GM19023 (cell line): ENCODE measurements around the gene ADNP2.

Experiments
- ATAC-seq: cut with Tn5 transposase; IDR thresholded peaks from one replicate; pipeline ENCODE4 v1.9.1; 2021; ENCODE audit warnings: mild to moderate bottlenecking, moderate library complexity; ENCODE audit not compliant: unreplicated experiment

ADNP2 gene, protein sequence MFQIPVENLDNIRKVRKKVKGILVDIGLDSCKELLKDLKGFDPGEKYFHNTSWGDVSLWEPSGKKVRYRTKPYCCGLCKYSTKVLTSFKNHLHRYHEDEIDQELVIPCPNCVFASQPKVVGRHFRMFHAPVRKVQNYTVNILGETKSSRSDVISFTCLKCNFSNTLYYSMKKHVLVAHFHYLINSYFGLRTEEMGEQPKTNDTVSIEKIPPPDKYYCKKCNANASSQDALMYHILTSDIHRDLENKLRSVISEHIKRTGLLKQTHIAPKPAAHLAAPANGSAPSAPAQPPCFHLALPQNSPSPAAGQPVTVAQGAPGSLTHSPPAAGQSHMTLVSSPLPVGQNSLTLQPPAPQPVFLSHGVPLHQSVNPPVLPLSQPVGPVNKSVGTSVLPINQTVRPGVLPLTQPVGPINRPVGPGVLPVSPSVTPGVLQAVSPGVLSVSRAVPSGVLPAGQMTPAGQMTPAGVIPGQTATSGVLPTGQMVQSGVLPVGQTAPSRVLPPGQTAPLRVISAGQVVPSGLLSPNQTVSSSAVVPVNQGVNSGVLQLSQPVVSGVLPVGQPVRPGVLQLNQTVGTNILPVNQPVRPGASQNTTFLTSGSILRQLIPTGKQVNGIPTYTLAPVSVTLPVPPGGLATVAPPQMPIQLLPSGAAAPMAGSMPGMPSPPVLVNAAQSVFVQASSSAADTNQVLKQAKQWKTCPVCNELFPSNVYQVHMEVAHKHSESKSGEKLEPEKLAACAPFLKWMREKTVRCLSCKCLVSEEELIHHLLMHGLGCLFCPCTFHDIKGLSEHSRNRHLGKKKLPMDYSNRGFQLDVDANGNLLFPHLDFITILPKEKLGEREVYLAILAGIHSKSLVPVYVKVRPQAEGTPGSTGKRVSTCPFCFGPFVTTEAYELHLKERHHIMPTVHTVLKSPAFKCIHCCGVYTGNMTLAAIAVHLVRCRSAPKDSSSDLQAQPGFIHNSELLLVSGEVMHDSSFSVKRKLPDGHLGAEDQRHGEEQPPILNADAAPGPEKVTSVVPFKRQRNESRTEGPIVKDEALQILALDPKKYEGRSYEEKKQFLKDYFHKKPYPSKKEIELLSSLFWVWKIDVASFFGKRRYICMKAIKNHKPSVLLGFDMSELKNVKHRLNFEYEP

DNA sequence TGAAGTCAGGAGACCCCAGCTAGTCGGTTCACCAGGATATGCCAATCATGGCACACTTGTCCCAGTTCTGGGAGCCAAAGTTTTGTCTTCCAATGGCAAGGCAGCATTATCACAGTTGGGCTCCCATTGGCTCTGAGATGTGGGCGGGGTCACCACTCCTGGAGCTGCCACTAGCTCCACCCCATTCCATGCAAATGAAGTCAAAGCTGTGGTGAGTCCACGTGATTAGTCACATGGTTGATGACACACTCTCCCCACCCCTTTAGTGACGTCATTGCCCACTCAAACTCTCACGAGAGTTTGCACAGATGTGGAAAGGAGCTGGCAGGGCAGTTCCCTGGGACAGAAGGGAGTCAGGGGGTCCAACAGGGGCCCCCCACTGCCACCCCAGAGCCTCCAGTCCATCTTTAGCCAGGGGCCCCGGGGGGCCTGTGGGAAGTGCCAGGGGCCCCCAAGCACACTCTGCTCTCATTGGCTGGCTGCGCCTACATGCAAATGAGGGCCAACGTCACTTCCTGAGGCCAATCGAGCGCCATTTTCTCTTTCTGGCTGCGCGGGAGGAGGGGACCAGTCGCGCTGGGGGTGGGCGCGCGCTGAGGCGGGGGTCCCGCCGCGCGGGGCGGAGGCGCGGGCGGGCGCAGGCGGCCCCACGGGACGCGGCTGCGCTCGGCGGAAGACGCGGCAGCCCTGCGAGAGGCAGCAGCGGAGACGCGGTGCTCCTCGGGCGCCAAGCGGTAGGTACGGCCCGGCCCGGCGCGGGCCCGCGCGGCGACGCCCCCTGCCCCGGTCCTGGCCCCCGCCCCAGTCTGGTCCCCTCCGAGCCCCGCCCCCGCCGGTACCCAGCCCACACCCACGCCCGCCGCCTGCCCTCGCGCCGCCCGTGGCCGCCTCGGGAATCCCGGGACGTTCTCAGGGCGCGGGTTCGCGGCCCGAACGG, at the start of gene ADNP2:
Gene ADNP2, plus strand, starts transcription at position 524 of the 937 bp plus-strand sequence. CDS start 8,281 bp downstream, outside the sequence.
- ATAC-seq = peak; percentile 69

DNA sequence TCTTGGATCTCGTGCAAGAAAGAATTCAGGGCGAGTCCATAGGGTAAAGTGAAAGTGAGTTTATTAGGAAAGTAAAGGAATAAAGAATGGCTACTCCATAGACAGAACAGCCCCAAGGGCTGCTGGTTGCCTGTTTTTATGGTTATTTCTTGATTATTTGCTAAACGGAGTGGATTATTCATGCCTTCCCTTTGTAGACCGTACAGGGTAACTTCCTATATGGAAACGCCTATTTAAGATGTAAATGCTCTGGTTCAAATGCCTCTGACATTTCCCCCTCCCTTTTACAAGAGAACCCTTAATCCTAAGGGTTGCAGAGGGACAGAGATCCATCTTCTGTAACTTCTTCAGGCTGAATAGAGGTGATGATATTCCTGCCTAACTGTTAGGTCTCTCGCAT, 49.1 kb upstream of the ADNP2 start:
- no peak for ATAC-seq

DNA sequence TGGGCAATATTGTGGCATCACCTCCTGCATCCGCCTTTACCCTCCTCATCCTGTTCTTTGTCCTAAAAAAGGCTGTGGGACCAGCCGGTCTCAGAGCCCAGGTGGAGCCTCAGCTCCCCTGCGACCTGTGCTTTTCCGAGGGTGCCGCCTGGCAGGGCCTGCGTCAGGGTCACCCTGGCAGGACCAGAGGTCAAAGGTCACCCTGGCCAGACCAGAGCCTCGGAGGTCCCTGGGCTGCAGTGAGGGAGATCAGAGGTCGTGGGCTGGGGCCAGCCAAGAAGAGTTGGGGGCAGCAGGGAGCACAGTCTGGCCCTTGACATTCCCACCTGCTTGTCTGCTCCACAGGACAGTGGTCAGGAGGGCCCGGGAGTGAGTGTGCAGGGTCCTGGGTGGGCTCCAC, 43.4 kb upstream of the ADNP2 start:
- no peak for ATAC-seq

DNA sequence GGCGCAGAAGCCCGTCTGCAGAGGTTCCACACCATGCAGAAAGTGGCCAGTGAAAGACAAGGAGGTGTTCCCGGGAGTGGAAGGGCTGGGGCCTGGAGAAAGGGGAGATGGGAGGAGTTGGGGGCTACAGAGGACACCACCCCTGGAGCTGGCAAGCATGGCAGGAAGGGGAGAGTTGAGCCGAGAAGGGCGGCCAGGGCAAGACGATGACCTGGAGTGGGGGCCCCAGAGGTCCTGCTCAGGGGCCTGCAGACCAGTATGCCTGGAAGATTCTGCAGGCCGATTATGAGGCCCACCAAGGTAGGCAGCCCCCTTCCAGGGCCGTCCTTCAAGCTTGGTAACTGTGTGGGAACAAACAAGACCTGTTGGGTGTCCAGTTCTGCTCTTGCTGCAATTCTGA, 41.7 kb upstream of the ADNP2 start:
- no peak for ATAC-seq

DNA sequence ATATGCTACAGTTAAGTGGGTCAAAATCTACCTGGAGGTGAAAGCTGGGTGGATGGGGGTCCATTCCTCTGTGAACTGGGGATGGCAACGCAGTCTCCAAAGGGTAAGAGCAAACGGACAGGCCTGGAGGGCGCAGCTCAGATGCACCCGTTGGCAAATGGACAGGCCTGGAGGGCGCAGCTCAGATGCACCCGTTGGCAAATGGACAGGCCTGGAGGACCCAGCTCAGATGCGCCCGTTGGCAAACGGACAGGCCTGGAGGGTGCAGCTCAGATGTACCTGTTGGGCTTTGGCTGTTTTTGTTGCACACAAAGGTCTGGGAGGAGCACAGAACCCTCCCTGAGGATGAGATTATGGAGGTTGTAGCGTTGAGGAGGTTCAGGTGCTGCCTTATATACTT, 41.2 kb upstream of the ADNP2 start:
- no peak for ATAC-seq

DNA sequence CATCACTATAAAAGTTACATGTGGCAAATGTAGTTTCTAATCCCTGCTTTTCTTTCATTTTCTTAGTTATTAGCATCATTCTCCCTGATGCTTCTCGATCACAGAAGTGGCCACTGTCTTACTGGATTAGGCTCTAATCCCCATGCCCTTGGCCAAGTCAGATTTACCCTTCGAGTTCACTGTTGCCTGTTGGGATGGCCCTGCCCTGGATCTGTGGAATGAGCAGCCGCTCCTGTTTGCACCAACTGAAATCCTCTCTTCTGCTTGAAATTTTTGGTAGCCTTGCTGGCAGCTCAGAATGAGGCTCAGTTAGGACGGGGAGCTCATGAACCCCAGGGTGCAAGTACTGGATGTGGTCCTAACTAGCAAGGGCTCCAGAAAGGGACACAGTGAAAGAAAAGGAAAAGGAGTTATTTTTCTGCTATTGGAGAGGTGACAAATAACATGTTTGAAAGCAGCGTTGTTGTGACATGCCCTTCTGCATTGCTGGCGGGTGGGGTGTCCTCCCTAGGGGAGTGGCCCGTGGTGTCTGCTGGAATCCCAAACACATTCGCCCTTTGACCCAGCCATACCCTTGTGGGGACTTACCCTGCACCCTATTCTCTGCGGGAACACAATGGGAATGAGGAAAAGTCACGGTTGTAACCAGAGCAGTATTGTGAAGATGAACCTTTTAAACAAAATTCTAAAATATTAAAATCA, 40.3 kb upstream of the ADNP2 start:
- ATAC-seq = no peak

DNA sequence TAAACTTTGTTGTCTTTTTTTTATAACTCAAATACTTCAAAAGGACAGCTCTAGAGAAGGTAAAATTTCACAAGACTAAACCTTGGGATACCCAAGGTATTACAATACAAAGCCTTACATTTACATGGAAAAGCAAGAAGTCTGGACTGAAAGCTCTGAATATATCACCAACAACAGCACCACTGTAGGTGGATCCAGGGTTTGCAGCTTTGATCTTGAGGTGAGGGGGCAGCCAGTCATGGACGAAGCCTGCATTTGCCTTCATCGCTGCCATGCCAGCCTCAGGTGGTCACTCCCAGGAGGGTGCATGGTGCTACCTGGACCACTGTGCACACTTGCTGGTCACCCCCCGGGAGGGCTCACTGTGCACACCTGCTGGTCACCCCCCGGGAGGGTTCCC, 38.2 kb upstream of the ADNP2 start:
- no peak for ATAC-seq

DNA sequence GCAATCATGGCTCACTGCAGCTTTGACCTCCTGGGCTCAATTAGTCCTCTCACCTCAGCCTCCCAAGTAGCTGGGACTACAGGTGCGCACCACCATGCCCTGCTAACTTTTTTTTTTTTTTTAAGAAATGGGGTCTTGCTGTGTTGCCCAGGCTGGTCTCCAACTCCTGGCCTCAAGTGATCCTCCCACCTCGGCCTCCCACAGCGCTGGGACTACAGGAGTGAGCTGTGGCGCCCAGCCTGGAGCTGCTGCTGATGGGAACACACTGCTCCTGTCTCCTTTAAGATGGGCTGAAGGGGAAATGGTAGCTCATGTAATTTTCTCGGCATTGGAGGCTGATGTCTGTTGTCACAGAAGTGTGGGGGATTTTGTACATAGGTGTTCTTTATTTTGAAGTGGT, 34.9 kb upstream of the ADNP2 start:
- ATAC-seq = no peak

DNA sequence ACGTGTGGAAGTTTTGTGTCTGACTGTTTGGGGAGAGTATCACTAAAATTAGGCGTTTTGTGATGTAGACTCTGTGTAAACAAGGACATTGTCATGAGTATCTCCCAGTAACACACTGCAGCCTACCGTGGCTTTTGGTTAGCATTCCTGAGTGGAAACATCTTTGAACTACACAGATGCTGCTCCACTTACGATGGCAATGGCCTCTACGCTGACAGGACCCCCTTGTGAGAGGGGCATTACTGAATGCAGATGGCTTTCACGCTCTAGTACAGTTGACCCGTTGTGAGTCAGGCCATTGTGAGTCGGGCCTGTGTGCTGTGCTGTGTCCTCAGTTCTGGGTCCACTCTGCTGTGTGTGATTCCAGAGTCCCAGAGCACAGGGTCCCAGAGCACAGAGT, 34.4 kb upstream of the ADNP2 start:
- ATAC-seq = no peak

DNA sequence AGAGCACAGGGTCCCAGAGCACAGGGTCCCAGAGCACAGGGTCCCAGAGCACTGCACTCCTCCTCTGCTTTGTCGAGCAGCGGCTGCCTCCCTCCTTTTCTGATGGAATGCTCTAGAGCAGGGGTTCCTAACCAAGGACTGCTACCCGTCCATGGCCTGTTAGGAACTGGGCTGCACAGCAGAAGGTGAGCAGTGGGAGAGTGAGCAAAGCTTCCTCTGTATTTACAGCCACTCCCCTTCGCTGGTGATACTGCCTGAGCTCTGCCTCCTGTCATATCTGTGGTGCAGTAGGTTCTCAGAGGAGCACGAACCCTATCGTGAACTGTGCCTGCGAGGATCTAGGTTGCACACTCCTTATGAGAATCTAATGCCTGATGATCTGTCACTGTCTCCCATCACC, 33.1 kb upstream of the ADNP2 start:
- ATAC-seq = no peak

DNA sequence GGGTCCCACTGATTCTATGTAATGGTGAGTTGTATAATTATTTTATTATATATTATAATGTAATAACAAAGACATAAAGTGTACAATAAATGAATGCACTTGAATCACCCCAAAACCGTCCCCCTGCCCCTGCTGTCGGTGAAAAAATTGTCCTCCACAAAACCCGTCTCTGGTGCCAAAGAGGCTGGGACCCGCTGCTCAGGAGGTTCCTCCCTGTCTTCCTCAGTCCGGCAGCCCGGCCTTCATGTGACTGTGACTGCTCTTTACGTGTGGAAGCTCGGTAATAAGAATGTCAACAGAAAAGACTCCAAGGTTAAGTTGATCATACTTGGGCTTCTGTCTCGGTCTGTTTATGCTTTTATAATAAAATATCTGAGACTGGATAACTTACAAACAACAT, 32.7 kb upstream of the ADNP2 start:
- no peak for ATAC-seq

DNA sequence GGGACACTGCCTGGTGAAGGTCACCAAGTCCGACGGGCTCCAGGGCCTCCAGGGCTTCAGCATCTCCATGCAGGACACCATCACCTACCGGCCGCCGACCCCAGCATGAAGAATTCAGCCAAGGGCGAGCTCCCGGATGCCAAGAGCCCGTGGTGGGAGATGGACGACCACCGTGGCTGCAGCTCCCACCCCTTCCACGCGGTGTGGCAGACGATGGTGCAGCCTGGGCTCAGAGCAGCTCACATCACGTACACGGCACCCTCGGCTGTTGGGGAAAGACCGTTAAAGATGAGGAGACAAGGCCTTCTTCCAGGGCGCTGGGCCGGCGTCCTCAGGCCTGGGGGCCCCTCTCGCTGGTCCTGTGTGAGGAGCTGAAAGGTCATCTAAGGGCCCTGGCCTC, 31.2 kb upstream of the ADNP2 start:
- no peak for ATAC-seq

DNA sequence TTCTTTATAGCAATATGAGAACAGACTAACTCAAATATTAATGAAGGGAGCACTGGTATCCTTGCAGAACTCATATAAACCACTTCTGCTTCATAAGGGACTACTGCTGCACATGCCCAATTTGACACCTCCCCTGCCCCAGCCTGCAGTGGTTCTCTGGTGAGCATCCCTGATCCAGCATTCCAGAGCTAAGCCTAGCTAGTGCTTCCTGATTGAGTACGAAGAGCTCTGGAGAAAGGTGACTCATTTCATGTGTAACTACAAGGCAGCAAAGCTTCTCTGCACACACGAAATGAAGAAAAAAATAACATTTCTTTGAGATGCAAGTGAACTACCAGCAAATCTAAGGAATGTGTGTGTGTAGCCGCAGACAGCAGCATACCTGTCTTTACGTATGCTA, 22.8 kb upstream of the ADNP2 start:
- no peak for ATAC-seq

DNA sequence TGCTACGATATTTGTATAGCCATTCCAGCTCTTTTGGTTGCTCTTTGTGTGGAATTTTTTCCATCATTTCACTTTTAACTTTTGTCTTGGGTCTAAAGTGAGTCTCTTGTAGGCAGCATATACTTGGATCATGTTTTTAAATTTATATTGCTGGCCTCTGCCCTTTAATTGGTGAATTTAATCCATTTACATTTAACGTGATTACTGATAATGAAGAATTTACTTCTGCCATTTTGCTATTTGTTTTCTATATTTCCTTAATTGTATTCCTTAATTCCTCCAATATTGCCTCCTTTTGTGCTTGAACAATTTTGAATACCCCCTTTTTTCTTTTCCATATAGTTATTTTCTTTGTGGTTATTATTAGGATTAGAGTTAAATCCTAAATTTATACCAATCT, 21.0 kb upstream of the ADNP2 start:
- ATAC-seq = no peak

DNA sequence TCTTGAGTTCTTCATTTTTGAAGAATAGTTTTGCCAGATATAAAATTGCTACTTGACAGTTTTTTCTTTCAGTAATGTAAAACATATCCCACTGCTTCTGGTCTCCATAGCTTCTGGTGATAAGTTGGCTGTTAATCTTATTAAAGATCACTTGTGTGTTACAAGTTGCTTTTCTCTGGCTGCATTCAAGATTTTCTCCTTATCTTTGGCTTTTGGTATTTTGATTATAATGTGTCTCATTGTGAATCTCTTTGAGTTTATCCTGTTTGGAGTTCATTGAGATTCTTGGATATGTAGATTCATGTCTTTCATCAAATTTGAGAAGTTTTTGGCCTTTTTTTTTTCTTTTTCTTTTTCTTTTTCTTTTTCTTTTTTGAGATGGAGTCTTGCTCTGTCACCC, 20.2 kb upstream of the ADNP2 start:
- no peak for ATAC-seq

DNA sequence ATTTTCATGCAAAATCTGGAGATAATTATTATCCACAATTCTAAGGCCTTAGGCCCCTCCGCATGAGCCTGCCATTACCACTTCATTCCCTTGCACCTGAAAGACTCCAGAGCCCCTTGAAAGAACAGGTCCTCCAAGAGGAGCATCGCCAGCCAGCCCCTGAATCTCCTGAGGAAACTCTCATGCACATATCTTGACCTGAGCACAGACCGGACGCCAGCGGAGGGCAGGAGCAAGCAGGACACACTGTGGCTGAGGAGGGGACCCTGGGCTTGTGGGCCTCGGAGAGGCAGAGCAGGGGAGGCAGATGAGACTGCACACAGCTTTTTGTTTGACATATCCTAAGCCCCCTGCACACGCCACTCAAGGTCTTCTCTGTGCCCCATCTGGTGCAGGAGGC, 13.6 kb upstream of the ADNP2 start:
- ATAC-seq = no peak

DNA sequence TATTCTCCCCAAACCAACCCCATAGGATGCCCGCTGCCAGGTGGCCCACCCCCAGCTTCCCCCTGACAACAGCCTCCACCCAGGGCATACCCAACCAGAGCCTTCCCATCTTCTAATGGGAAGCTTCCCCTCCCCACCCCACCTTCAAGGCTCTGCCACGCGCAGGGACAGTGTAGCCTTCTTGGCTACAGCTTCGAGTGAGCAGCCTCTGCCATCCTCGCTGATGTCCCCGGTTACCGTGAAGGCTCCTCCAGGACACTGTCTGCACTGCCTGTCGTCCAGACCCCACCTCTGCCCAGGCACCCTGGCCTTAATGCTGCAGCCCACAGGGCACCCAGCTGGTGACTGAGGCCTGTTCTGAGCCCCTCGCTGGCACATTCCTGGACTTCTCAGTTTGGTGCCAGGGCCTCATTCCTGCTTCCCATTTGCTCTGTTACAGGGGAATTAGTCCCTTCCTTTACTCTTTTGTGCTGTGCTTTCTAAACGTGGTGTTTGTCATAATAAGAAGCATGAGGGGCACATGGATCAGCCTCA, 13.0 kb upstream of the ADNP2 start:
- no peak for ATAC-seq

DNA sequence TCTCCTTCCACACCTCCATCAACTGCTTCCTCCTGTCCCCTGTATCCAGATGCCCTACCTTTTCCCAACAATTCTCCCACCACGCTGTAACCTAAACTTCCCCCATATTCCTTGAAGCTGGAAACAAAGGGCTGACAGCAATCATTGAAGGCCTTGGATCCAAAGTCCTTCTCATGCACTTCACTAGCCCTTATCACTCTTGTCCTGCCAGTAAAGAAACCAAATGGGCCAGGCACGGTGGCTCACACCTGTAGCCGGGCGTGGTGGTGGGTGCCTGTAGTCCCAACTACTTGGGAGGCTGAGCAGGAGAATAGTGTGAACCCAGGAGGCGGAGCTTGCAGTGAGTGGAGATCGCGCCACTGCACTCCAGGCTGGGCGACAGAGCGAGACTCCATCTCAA, 11.9 kb upstream of the ADNP2 start:
- no peak for ATAC-seq

DNA sequence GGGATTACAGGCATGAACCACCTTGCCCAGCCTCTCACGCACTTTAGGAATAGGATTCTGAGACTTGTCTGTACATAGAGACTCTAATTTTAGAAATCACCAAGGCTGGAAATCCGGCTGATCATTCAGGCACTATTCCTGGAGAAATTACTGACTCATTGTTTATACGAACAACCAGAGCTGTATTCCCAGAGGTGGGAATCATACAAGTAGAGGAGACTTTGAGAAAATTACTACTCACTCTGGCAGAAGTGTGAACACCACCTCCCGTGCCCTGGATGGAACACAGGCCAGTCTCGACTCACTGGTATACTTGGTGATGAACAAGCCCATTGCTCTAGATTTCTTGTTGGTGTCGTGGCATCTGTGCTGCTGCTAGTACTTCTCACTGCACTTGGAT, 5.8 kb upstream of the ADNP2 start:
- no peak for ATAC-seq

DNA sequence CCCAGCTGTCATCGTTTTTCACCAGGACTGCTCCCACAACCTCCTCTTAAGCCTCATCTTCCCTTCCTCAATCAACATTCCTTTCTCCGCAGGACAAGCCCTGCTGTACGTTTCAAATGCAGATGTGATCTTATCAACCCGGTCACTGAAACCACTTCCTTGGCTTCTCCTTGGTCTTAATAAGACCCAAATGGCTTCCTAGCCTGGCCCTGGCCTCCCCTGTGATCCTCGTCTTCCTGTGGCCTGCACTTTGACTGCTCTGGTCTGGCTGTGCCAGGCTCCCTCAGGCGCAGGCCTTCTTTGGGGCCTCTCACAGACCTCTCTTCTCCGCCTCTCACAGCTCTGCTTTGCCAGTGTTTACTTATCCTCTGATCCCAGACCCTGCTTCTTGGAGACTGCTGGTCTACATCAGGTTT, 4.7 kb upstream of the ADNP2 start:
- ATAC-seq = no peak
